CD4-positive, alpha-beta T cell treated with Interleukin-17A for 1 hour (primary cell): Measurements from ENCODE around the gene TTC39A.
"Not testable (repeated sequence)": the region's sequence is repeated elsewhere in the genome, so short reads cannot be mapped to it uniquely, and the experiment has no call there.

Experiments
- DNase-seq: peaks from one replicate; pipeline ENCODE4 v3.0.0-alpha.2; 2020

Gene TTC39A

DNA sequence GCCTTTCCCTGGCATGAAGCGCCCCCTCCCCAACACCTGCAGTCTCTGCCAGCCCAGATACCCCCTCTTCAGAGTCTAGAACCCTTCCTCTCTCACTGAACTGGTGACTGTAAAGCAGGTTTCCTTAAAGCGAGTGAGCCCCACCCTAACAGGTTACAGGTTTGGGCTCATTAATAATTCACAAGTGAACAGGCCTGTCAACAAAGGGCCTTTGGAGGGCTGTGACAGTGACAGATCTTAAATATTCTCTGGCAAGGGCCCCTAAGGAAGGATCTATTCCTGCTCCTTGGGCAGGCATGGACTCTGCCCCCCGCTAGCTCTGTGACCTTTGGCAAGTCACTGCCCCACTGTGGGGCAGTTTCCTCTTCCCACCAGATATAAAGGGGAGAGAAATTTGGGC, 5.6 kb upstream of the TTC39A start:
- DNase-seq: no peak

- no peak for DNase-seq
Observed at GRCh38 chr1:51331206-51332100, 1.1 kb upstream of the TTC39A start.

GRCh38 chr1:51329443-51330325, 678 bp downstream of the TTC39A start:
- DNase-seq: no peak

DNA sequence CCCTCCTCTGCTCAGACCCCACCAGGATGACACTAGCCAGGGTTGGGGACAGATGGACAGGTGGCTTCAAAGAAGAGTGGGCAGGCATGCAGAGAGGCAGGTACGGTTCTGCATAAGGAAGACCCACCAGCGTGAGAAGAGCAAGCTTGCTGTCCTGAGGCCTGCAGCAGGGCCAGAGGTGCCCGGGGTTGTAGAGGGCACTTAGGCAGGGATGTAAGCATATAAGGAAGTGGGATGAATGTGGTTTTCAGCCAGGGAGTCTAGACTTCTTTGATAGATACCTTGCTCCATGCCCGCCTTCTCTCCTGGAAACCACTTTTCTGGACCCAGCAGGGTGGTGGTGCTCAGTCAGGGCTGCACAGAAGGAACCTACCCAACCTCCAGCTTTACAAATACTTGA, 1.4 kb downstream of the TTC39A start:
- no peak for DNase-seq

GRCh38 chr1:51328279-51328678, 2.1 kb downstream of the TTC39A start:
- DNase-seq: no peak

GRCh38 chr1:51327386-51327785, 3.0 kb downstream of the TTC39A start:
- DNase-seq: no peak

DNA sequence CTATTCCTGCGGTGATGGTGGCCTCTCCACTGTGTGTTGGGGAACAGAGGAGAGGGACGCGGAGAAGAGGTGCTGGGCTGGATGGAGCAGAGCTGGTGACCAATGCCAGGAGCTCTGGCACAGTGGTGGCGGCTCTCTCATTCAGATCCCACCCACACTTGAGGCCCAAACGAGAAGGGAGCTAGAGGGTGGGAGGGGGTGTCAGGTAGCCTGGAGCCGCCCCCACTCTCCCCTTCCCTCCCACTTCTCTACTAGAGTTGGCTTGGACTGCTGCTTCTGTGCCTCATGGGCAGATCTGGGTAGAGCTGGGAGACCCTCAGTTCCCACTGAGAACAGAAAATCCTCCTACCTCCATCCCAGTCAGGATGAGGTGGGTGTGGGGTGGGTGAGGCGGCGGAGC, 3.5 kb downstream of the TTC39A start:
- DNase-seq: no peak

DNA sequence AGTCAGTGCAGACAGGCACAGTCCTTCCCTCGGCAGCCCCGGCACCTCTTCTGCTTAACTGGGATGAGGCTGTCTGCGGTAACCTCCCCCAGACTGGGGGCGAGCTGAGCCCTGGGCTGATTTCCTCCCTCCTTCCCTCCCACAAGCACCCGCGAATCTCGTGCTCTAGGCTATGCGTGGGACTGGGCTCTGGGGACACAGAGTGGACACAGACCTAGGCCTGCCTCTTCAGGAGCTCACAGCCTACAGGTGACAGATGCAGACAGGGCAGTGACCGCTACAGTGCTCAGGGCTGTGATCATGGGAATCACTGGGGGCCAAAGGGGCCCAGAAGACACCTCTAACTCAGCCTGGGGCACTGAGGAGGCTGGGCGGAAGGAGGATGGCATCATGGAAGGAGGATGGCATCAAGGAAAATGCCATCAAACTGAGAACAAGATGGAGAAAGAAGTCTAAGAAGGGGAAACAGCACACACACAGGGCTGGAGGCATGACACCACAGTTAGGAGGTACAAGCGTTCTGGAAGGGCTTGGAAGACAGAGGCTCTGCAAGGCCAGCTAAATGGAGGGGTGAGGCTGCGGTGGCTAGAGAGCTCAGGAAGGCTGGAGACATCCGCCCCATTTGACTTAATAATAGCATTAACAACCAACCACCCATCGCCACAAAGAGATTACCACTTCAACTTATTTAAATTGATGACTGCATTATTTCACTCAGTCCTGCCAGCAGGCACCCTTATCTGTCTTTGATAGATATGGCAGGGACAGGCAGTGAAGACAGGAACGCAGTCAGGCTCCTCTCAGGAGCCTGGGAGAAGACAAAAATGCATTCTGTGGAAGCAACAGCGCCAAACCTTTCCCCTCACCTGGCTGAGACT, 4.2 kb downstream of the TTC39A start:
- no peak for DNase-seq

DNA sequence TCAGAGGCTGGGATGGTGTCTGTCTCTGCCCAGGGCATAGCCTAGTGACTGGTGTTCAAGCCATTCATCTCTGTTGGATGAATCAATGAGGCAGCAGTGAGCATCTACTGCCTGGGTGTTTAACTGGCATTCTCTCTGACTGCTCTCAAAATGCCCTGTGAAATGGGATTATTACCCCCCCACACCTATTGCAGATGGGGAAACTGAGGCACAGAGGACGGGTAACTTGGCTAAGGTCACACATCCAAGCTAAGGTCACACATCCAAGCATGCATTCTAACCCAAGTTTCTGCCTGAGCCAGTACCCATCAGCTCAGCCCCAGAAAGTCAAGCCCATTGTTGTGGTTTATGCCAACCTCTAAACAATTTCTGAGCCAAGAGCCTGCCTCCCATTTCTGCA, 5.0 kb downstream of the TTC39A start:
- no peak for DNase-seq

GRCh38 chr1:51325011-51325385, 5.4 kb downstream of the TTC39A start:
- not testable (repeated sequence) for DNase-seq

GRCh38 chr1:51324251-51325010, 5.9 kb downstream of the TTC39A start:
- DNase-seq: no peak

DNA sequence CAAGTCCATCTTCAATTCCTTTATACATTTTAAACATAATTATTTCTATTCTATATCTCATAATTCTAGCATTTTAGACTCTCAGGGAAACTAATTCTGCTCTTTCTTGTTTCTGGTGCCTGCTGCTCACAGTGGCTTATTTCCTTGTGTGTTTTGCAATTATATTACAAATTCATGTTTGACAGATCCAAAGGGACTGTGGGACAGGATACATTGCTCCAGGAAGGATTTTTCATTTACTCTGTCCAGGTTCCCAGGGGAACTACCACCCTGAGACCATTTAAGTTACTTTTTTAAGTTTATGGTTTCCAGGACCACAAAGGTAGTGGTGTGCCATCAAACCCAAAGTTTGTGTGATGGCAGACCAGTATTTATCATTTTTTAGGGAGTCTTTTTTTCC, 6.6 kb downstream of the TTC39A start:
- no peak for DNase-seq

DNA sequence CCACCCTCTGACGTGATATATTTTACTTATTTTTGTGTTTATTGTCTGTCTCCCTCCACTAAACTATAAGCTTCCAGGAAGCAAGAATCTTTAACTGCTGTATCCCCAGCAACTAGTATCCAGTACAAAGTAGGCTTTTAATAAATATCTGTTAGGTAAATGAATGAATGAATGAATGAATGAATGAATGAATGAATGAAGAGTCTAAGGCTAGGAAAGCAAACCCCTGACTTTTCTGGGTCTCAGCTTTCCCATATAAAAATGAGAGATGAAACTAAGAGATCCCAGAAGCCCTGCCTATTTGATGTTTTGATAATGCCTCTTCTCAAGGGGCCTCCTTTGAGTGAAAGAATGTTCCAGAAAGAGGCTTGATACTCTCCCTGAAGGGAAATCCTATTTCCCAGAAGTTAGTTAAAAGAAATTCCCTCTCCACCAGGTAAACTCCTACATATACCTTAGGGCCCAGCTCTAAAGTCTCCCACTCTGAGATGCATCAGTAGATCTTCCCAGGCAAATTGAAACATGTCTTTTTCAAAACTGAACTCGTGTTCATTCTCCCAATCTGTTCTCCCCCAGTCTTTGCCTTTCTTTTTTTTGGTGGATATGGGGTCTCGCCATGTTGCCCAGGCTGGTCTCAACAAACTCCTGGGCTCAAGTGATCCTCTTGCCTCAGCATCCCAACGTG, 7.8 kb downstream of the TTC39A start:
- no peak for DNase-seq

DNA sequence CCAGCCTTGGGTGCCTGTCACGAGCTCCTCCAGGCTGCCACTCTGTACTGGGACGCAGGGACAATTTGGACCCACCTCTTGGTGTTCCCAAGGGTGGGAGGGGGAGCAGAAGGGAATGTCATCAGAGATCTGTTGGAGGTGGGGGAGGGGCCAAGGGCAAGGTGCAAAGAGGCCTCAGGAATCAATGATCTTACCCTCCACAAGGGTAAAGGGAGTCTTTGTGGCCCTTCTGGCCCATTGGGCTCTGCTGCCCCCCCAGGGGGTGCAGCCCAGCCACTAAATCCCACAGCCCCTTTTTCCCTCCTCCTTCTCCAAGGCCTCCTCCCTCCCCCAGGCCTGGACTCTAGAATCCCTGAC, 8.5 kb downstream of the TTC39A start:
- DNase-seq: no peak

- DNase-seq: no peak
Observed at GRCh38 chr1:51320967-51321923, 9.1 kb downstream of the TTC39A start.

DNA sequence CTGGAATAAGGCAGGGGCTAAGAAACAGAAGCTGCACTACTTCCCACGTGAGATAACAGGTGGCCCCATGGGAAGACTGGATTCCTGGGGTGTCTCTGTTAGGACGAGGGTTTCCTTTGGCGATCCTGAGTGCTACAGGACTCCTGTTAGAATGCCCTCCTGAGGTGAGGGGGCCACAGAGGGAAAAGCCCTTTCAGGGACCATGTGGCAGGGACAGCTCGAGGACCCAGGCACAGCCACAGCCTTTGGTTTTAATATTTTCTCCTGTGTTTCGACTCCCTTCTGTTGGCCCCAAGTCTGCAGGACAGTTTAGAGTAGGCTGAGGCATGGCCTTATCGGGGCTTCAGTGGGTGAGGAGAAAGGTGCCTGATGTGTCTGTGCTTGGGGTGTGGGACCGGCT, 12.6 kb downstream of the TTC39A start:
- no peak for DNase-seq

- no peak for DNase-seq
Observed at GRCh38 chr1:51316846-51317120, 13.6 kb downstream of the TTC39A start.

- DNase-seq: no peak
Observed at GRCh38 chr1:51316113-51316845, 14.1 kb downstream of the TTC39A start.

DNA sequence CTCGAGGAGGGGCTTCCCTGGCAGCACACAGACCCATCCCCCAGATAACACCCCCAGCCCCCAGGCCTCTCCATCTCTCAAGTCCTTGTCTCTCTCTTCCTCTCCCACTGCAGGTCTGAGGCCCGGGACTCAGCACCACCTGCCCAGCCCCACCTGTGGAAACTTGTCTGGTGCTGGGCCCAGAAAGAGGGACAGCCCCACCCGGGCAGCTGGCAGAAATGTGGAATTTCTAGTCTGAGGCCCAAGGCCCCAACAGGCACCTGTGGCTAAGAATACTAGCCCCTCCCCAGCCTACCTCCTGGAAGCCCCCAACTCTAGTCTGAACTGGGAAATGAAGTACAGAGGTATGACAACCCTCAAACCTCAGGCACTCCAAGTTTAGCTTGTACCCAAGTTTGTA, 15.4 kb downstream of the TTC39A start:
- no peak for DNase-seq
